HCT116 (cell line): ENCODE data around the gene PATL2. TPM values are rescaled to one million over a fixed set of nuclear protein-coding genes. Genes with fewer than 3 reads are reported as not detected.

Experiments used
- ATAC-seq: fragments of 200-7000 bp; cut with Tn5 transposase; 2 replicates; pipeline ENCODE4 v1.9.1; 2020; ENCODE audit warnings: mild to moderate bottlenecking, moderate library complexity
- BruUV-seq: library from RNA; stranded (reverse); fragments of 400-500 nt; replicated peaks from 2 replicates; lab custom pipeline; 2021; lab: Mats Ljungman, UMichigan
- CTCF ChIA-PET: fragments of 300-600 bp; sonication (Branson Sonifier 250); formaldehyde crosslinking; loops from one replicate; lab custom pipeline; 2021; ENCODE audit warnings: antibody characterized with exemption; lab: Charles Lee
- POLR2A ChIA-PET: fragments of 300-600, 350-600 bp; sonication (Branson Sonifier 250); formaldehyde crosslinking; loops from one replicate; lab custom pipeline; 2021; ENCODE audit warnings: antibody characterized with exemption; lab: Charles Lee
- RAD21 ChIA-PET, 2 experiments: fragments of 300-600 bp; sonication (Branson Sonifier 250); formaldehyde crosslinking; loops; one replicate each; lab custom pipeline; 2023; ENCODE audit warnings: low total read pairs in 2 of 2; ENCODE audit not compliant: uncharacterized antibody in 2 of 2, unreplicated experiment in 2 of 2, low non-redundant PET in 1 of 2; lab: Charles Lee
- DNase-seq: peaks from one replicate; pipeline ENCODE4 v3.0.0-alpha.2; 2010; ENCODE audit warnings: low read depth, low spot score
- H2AFZ ChIP-seq: fragments of 200-600 bp; shearing (Covaris generic), sonication (generic); 2 replicates; pipeline ENCODE4 v1.6.1; 2017; ENCODE audit warnings: low read depth, mixed run types, mixed read lengths, antibody characterized with exemption, low read length; ENCODE audit not compliant: poor library complexity, severe bottlenecking
- H3K27ac ChIP-seq: 2 replicates; pipeline ENCODE4 v1.5.1; 2012; ENCODE audit warnings: low read depth, low read length
- H3K27me3 ChIP-seq: fragments of 200-600 bp; sonication (generic); 2 replicates; pipeline ENCODE4 v1.6.1; 2016; ENCODE audit warnings: mixed run types, low read length, mixed read lengths; ENCODE audit not compliant: insufficient read depth
- H3K36me3 ChIP-seq, 2 experiments: fragments of 200-500 bp in 1 of 2; fragments of 200-600 bp in 1 of 2; sonication (Bioruptor generic) in 1 of 2; sonication (generic) in 1 of 2; 2 replicates each; pipeline versions ENCODE4 v1.5.1 to v1.6.1; 2014 to 2016; ENCODE audit warnings: low read length in 2 of 2, inconsistent platforms in 1 of 2, mixed read lengths in 1 of 2, mixed run types in 1 of 2; ENCODE audit not compliant: insufficient read depth in 2 of 2, control insufficient read depth in 1 of 2
- H3K4me1 ChIP-seq, 2 experiments: fragments of 200-600 bp in 1 of 2; sonication (generic) in 1 of 2; 2 replicates each; pipeline versions ENCODE4 v1.5.1 to v1.6.1; 2012 to 2017; ENCODE audit warnings: low read length in 2 of 2, inconsistent platforms in 1 of 2, mild to moderate bottlenecking in 1 of 2, mixed read lengths in 1 of 2, mixed run types in 1 of 2, moderate library complexity in 1 of 2; ENCODE audit not compliant: insufficient read depth in 2 of 2, control insufficient read depth in 1 of 2
- H3K4me2 ChIP-seq: fragments of 200-600 bp; sonication (generic); 2 replicates; pipeline ENCODE4 v1.6.1; 2017; ENCODE audit warnings: mixed run types, low read length, mixed read lengths
- H3K4me3 ChIP-seq, 2 experiments: fragments of 200-600 bp in 1 of 2; sonication (generic) in 1 of 2; replicated peaks in 1 of 2; 2 replicates each; pipeline ENCODE4 v1.5.1; 2011 to 2016; ENCODE audit warnings: low read length in 2 of 2, control low read depth in 1 of 2, low read depth in 1 of 2, mild to moderate bottlenecking in 1 of 2, mixed read lengths in 1 of 2, mixed run types in 1 of 2
- H3K79me2 ChIP-seq: fragments of 200-600 bp; sonication (generic); 2 replicates; pipeline ENCODE4 v1.6.1; 2017; ENCODE audit warnings: mild to moderate bottlenecking, mixed run types, low read length, moderate library complexity, mixed read lengths; ENCODE audit not compliant: insufficient read depth
- H3K9ac ChIP-seq: fragments of 200-600 bp; sonication (generic); 2 replicates; pipeline ENCODE4 v1.6.1; 2016; ENCODE audit warnings: low read length, mixed read lengths
- H3K9me2 ChIP-seq: fragments of 200-600 bp; sonication (generic), shearing (Covaris generic); 2 replicates; pipeline ENCODE4 v1.6.1; 2017; ENCODE audit warnings: mixed run types, mild to moderate bottlenecking, moderate library complexity; ENCODE audit not compliant: insufficient read depth
- H3K9me3 ChIP-seq, 2 experiments: fragments of 200-500 bp in 1 of 2; fragments of 200-600 bp in 1 of 2; sonication (Bioruptor generic) in 1 of 2; sonication (generic) in 1 of 2; 2 replicates each; pipeline ENCODE4 v1.6.1; 2014 to 2017; ENCODE audit warnings: low read length in 2 of 2, mixed read lengths in 2 of 2, inconsistent platforms in 1 of 2, low read depth in 1 of 2, mild to moderate bottlenecking in 1 of 2, mixed run types in 1 of 2, moderate library complexity in 1 of 2; ENCODE audit not compliant: control insufficient read depth in 1 of 2, insufficient read depth in 1 of 2
- H4K20me1 ChIP-seq: fragments of 200-600 bp; sonication (generic), shearing (Covaris generic); 2 replicates; pipeline ENCODE4 v1.6.1; 2017; ENCODE audit warnings: mixed run types, mild to moderate bottlenecking, moderate library complexity; ENCODE audit not compliant: insufficient read depth
- CBX3 ChIP-seq: IDR thresholded peaks from 2 replicates; pipeline ENCODE4 v1.6.1; 2012; ENCODE audit warnings: low read depth
- CEBPB ChIP-seq: IDR thresholded peaks from 2 replicates; pipeline ENCODE4 v1.6.1; 2012; ENCODE audit warnings: low read depth
- EGR1 ChIP-seq: IDR thresholded peaks from 2 replicates; pipeline ENCODE4 v1.6.1; 2012; ENCODE audit warnings: low read depth
- ELF1 ChIP-seq: IDR thresholded peaks from 2 replicates; pipeline ENCODE4 v1.6.1; 2012; ENCODE audit warnings: low read depth, borderline replicate concordance
- EZH2 ChIP-seq: fragments of 200-600 bp; sonication (generic); IDR thresholded peaks from 2 replicates; pipeline ENCODE4 v1.6.1; 2017; ENCODE audit warnings: antibody characterized with exemption, mixed run types
- EZH2phosphoT487 ChIP-seq: fragments of 200-600 bp; IDR thresholded peaks from 2 replicates; pipeline ENCODE4 v1.6.1; 2018; ENCODE audit warnings: antibody characterized with exemption, borderline replicate concordance
- JUND ChIP-seq: IDR thresholded peaks from 2 replicates; pipeline ENCODE4 v1.6.1; 2012
- POLR2AphosphoS5 ChIP-seq: IDR thresholded peaks from 2 replicates; pipeline ENCODE4 v1.6.1; 2011; ENCODE audit warnings: mild to moderate bottlenecking, low read depth, low read length, moderate library complexity
- RAD21 ChIP-seq: IDR thresholded peaks from 2 replicates; pipeline ENCODE4 v1.6.1; 2012; ENCODE audit warnings: low read depth, mild to moderate bottlenecking
- REST ChIP-seq: IDR thresholded peaks from 2 replicates; pipeline ENCODE4 v1.6.1; 2012; ENCODE audit warnings: low read depth
- SIN3A ChIP-seq: IDR thresholded peaks from 2 replicates; pipeline ENCODE4 v1.6.1; 2012; ENCODE audit warnings: low read depth
- SP1 ChIP-seq: IDR thresholded peaks from 2 replicates; pipeline ENCODE4 v1.6.1; 2012; ENCODE audit warnings: low read depth
- SRF ChIP-seq: IDR thresholded peaks from 2 replicates; pipeline ENCODE4 v1.6.1; 2012; ENCODE audit warnings: low read depth
- YY1 ChIP-seq: IDR thresholded peaks from 2 replicates; pipeline ENCODE4 v1.6.1; 2011; ENCODE audit warnings: low read length, low read depth, moderate library complexity, mild to moderate bottlenecking; ENCODE audit not compliant: insufficient replicate concordance; ENCODE audit errors: extremely low read depth
- ZBTB33 ChIP-seq: IDR thresholded peaks from 2 replicates; pipeline ENCODE4 v1.6.1; 2011; ENCODE audit warnings: mild to moderate bottlenecking, low read length, moderate library complexity; ENCODE audit not compliant: insufficient replicate concordance; ENCODE audit errors: extremely low read depth
- ZFX ChIP-seq: fragments of 450-650 bp; IDR thresholded peaks from 2 replicates; pipeline ENCODE4 v1.6.1; 2017
- ZNF274 ChIP-seq: fragments of 200-500 bp; sonication (Bioruptor generic); IDR thresholded peaks from 2 replicates; pipeline ENCODE4 v1.6.1; 2014; ENCODE audit warnings: mild to moderate bottlenecking, low read depth, low read length, inconsistent platforms
- intact Hi-C: fragments of 100-400 bp; cut with micrococcal nuclease; formaldehyde crosslinking; loops from 2 replicates; pipeline ENCODE4 v1.10.0; 2022
- total RNA-seq: library from RNA; stranded (reverse); gene quantifications from one replicate; pipeline ENCODE4 v1.2.1, GENCODE V29; 2021; ENCODE audit not compliant: unreplicated experiment
- TF ChIP-seq, protein P1 (sequence below), 3 experiments: fragments of 200-600 bp in 1 of 3; sonication (generic) in 1 of 3; IDR thresholded peaks in 2 of 3; conservative IDR thresholded peaks in 1 of 3; 2 replicates each; pipeline ENCODE4 v1.5.1; 2012 to 2017; ENCODE audit warnings: low read depth in 2 of 3, low read length in 2 of 3, antibody characterized with exemption in 1 of 3, borderline replicate concordance in 1 of 3, control low read depth in 1 of 3, mild to moderate bottlenecking in 1 of 3, mixed read lengths in 1 of 3, mixed run types in 1 of 3, moderate library complexity in 1 of 3; ENCODE audit not compliant: insufficient read depth in 1 of 3

Gene PATL2
- total RNA-seq, 1 experiment from 2014 or later: 1.2 TPM

DNA sequence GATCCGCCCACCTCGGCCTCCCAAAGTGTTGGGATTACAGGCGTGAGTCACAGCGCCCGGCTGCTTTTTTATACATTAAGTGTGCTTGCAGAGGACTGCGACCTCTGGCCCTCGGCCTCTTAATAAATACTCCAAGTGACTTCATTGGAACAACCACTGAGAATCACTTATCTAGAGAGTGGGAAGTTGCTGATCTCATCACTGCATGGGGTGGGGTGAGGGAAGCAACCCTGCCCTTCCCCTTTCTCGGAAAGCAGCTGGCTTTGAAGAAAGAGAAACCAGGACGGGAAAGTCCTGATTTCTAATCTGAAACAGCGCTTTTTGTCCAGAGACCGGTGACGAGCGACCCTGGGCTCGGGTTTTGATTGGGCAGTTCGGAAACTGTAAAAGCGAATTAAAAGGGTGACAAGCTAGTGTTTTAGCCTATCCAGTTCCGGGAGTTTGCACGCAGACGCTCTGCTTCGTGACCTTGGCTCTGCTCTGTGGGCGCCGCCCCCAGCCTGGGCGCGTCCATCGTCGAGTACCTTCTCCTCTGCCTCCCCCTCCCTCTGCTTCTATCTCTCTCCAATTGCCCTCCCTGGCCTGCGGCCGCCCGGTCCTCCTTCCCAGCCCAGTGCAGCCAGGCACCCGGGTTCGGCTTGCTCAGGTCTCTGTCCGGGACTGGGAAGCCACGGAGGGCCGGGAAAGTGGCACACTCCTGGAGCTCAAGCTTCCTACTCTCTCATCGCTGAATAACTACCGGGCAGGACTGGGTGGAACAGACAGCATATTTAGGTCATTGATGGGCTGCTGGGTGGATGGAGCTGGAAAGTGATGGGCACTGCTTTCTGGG is 17.7 kb upstream of the PATL2 start:
- Histone ChIP-seq H3K4me2 (peak overlapping the region; percentile 75), H3K27me3 (no peaks in the 10 kb centered on the region), H3K9ac (peak overlapping the region; percentile 72), H4K20me1 (no peaks in the 10 kb centered on the region), H3K9me2 (no peaks in the 10 kb centered on the region), H2AFZ (no peak overlapping the region), H3K79me2 (no peaks in the 10 kb centered on the region), H3K4me3 (peak overlapping the region; percentile 58 to 67), H3K4me1 (peaks cover 30 to 34% of the 10 kb centered on the region in 2 experiments), H3K9me3 (no peaks in the 10 kb centered on the region), H3K27ac (peak overlapping the region; percentile 93), H3K36me3 (peaks cover 0 to 4% of the 10 kb centered on the region in 2 experiments; a peak in 2 of 4 replicates)
- ATAC-seq (peak; percentile 92), DNase-seq (peak; percentile 94)
- ChIA-PET POLR2A (interaction anchor here (0.7 to 3.7 kb wide), 4 partner anchors 8 to 65 kb away, joined by 3 to 106 read pairs (median 16); partner anchors contain the start of genes B2M, PATL2, SPG11 and TRIM69), CTCF (interaction anchor here (0.9 to 3.7 kb wide), 5 partner anchors 9 to 145 kb away, joined by 3 to 31 read pairs (median 23); partner anchors contain the start of gene SPG11), RAD21 (interaction anchor here (0.7 to 1.3 kb wide), 6 partner anchors 9 to 193 kb away, joined by 3 to 6 read pairs (median 4); partner anchors contain the start of gene SPG11 (in 2 of the 2))
- no TSS peak for BruUV-seq
- intact Hi-C loops: loop anchor here (1.0 kb wide), 1 partner anchor 65 kb away; the partner anchor contains the start of gene SPG11
- no peak for TF ChIP-seq REST
- peak; percentile 49; the same call in 1 of the 2 replicates for TF ChIP-seq ELF1
- no peak; the same call in 1 of the 2 replicates for TF ChIP-seq EGR1
- TF ChIP-seq CBX3: peak; percentile 12; the same call in 1 of the 2 replicates
- TF ChIP-seq, protein P1, sequence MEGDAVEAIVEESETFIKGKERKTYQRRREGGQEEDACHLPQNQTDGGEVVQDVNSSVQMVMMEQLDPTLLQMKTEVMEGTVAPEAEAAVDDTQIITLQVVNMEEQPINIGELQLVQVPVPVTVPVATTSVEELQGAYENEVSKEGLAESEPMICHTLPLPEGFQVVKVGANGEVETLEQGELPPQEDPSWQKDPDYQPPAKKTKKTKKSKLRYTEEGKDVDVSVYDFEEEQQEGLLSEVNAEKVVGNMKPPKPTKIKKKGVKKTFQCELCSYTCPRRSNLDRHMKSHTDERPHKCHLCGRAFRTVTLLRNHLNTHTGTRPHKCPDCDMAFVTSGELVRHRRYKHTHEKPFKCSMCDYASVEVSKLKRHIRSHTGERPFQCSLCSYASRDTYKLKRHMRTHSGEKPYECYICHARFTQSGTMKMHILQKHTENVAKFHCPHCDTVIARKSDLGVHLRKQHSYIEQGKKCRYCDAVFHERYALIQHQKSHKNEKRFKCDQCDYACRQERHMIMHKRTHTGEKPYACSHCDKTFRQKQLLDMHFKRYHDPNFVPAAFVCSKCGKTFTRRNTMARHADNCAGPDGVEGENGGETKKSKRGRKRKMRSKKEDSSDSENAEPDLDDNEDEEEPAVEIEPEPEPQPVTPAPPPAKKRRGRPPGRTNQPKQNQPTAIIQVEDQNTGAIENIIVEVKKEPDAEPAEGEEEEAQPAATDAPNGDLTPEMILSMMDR (IDR thresholded peaks at IDR 0.05 in 2 of 3, conservative IDR thresholded peaks at IDR 0.05 in 1 of 3; ENCODE audit: borderline replicate concordance in 1 of 3, insufficient read depth in 1 of 3, low read depth in 2 of 3, low read length in 2 of 3): no peak
- TF ChIP-seq EZH2phosphoT487: no peak
- TF ChIP-seq EZH2: no peak
- TF ChIP-seq ZBTB33: no peak
- TF ChIP-seq JUND: peak; percentile 24
- TF ChIP-seq ZFX: peak; percentile 41; the same call in 1 of the 2 replicates
- TF ChIP-seq SP1: peak; percentile 53
- peak; percentile 40 for TF ChIP-seq YY1
- TF ChIP-seq SRF: no peak
- TF ChIP-seq POLR2AphosphoS5: peak; percentile 89
- no peak for TF ChIP-seq RAD21
- 0 out of 2 replicates have a peak, but pooled peaks have one; percentile 14 for TF ChIP-seq CEBPB
- no peak for TF ChIP-seq ZNF274
- TF ChIP-seq SIN3A: peak; percentile 84
